ENCODE results near the gene KIAA0319L. TPM values are rescaled to one million over a fixed set of nuclear protein-coding genes. Genes with fewer than 3 reads are reported as not detected.

KIAA0319L gene
- total and polyA plus RNA-seq, 9 donors = 26.7 to 45.9 (median 34.4) TPM

DNA sequence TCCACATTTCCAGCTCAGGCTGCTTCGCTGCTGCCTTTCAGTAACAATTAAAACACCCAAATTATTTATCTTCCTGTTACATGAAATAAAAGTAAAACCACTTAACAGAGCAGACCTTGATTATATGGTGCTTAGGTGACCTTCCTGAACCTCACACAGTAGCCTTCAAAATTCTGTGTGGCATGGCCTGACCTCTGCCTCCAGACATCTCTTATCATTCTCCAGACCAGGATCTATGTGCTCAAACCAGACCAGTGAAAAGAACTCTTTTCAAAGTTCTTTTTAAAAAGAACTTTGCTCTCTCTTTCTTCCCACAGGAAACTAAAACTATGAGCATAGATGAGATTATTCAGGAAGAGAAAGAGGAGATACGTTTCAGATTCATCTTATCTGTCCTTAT is 37.8 kb downstream of the KIAA0319L start:
- H3K27me3 ChIP-seq (ENCODE audit: control insufficient read depth, insufficient read depth, low read length) = no peaks in the 10 kb centered on the region
- no peak overlapping the region for H3K4me3 ChIP-seq (ENCODE audit: low read length)
- H3K9me3 ChIP-seq (replicated peaks; ENCODE audit: control insufficient read depth, low read depth, low read length) = peaks cover 9% of the 10 kb centered on the region
- DNase-seq = no peak
- H3K36me3 ChIP-seq (ENCODE audit: control insufficient read depth, insufficient read depth, low read length) = no peaks in the 10 kb centered on the region
- no peak overlapping the region for H3K27ac ChIP-seq (ENCODE audit: low read length)
- no CpG with 5 or more reads among the region's 2 CpGs for WGBS (ENCODE audit: insufficient coverage)
- H3K4me1 ChIP-seq (ENCODE audit: control insufficient read depth, insufficient read depth, low read length) = no peaks in the 10 kb centered on the region

DNA sequence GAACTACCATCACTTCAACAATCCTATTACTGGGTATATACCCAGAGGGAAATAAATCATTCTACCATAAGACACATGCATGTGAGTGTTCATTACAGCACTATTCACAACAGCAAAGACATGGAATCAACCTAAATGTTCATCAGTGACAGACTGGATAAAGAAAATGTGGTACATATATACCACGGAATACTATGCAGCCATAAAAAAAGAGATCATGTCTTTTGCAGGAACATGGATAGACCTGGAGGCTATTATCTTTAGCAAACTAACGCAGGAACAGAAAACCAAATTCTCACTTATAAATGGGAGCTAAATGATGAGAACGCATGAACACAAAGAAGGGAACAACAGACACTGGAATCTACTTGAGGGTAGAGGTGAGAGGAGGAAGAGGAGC is 39.0 kb downstream of the KIAA0319L start:
- no peaks in the 10 kb centered on the region for H3K36me3 ChIP-seq (ENCODE audit: control insufficient read depth, insufficient read depth, low read length)
- peaks cover 9% of the 10 kb centered on the region for H3K9me3 ChIP-seq (replicated peaks; ENCODE audit: control insufficient read depth, low read depth, low read length)
- H3K4me1 ChIP-seq (ENCODE audit: control insufficient read depth, insufficient read depth, low read length) = no peaks in the 10 kb centered on the region
- no peak overlapping the region for H3K27ac ChIP-seq (ENCODE audit: low read length)
- no CpG with 5 or more reads among the region's 3 CpGs for WGBS (ENCODE audit: insufficient coverage)
- H3K4me3 ChIP-seq (ENCODE audit: low read length) = no peak overlapping the region
- no peak for DNase-seq
- no peaks in the 10 kb centered on the region for H3K27me3 ChIP-seq (ENCODE audit: control insufficient read depth, insufficient read depth, low read length)

- H3K27me3 ChIP-seq (ENCODE audit: control insufficient read depth, insufficient read depth, low read length) = no peaks in the 10 kb centered on the region
- WGBS (ENCODE audit: insufficient coverage) = no CpG with 5 or more reads among the region's 2 CpGs
- H3K4me1 ChIP-seq (ENCODE audit: control insufficient read depth, insufficient read depth, low read length) = no peaks in the 10 kb centered on the region
- H3K4me3 ChIP-seq (ENCODE audit: low read length) = no peak overlapping the region
- H3K27ac ChIP-seq (ENCODE audit: low read length) = no peak overlapping the region
- no peak for DNase-seq
- H3K36me3 ChIP-seq (ENCODE audit: control insufficient read depth, insufficient read depth, low read length) = peaks cover 6% of the 10 kb centered on the region
- H3K9me3 ChIP-seq (replicated peaks; ENCODE audit: control insufficient read depth, low read depth, low read length) = peaks cover under 1% of the 10 kb centered on the region
These were observed 45.9 kb downstream of the KIAA0319L start for GRCh38 chr1:35511305-35511704.

DNA sequence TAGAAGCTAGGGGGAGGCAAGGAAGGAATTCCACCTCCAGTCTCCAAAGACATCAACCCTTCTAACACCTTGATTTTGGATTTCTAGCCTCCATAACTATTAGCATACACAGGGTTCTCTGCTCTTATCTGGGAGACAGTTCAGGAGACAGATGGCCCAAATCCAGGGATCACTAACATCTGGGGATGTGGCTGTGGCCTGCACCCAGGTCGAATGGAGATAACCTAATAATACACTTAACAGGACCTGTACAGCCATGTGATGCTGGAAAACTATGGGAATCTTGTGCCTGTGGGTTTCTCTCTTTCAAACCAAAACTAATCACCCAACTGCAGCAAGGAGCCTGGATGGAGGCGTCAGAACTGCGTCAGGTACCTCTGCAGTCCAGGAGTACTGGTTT is 47.6 kb downstream of the KIAA0319L start:
- no peak overlapping the region for H3K4me3 ChIP-seq (ENCODE audit: low read length)
- no peaks in the 10 kb centered on the region for H3K9me3 ChIP-seq (replicated peaks; ENCODE audit: control insufficient read depth, low read depth, low read length)
- H3K27me3 ChIP-seq (ENCODE audit: control insufficient read depth, insufficient read depth, low read length) = no peaks in the 10 kb centered on the region
- H3K36me3 ChIP-seq (ENCODE audit: control insufficient read depth, insufficient read depth, low read length) = peaks cover 14% of the 10 kb centered on the region
- DNase-seq = no peak
- no CpG with 5 or more reads among the region's 3 CpGs for WGBS (ENCODE audit: insufficient coverage)
- no peak overlapping the region for H3K27ac ChIP-seq (ENCODE audit: low read length)
- no peaks in the 10 kb centered on the region for H3K4me1 ChIP-seq (ENCODE audit: control insufficient read depth, insufficient read depth, low read length)

- Histone ChIP-seq H3K9me3 (replicated peaks; ENCODE audit: control insufficient read depth, low read depth, low read length) (no peaks in the 10 kb centered on the region), H3K27ac (ENCODE audit: low read length) (no peak overlapping the region), H3K36me3 (ENCODE audit: control insufficient read depth, insufficient read depth, low read length) (peaks cover 14% of the 10 kb centered on the region), H3K4me1 (ENCODE audit: control insufficient read depth, insufficient read depth, low read length) (no peaks in the 10 kb centered on the region), H3K4me3 (ENCODE audit: low read length) (no peak overlapping the region), H3K27me3 (ENCODE audit: control insufficient read depth, insufficient read depth, low read length) (no peaks in the 10 kb centered on the region)
- DNase-seq = no peak
These were observed 49.3 kb downstream of the KIAA0319L start for GRCh38 chr1:35507947-35508346.

DNA sequence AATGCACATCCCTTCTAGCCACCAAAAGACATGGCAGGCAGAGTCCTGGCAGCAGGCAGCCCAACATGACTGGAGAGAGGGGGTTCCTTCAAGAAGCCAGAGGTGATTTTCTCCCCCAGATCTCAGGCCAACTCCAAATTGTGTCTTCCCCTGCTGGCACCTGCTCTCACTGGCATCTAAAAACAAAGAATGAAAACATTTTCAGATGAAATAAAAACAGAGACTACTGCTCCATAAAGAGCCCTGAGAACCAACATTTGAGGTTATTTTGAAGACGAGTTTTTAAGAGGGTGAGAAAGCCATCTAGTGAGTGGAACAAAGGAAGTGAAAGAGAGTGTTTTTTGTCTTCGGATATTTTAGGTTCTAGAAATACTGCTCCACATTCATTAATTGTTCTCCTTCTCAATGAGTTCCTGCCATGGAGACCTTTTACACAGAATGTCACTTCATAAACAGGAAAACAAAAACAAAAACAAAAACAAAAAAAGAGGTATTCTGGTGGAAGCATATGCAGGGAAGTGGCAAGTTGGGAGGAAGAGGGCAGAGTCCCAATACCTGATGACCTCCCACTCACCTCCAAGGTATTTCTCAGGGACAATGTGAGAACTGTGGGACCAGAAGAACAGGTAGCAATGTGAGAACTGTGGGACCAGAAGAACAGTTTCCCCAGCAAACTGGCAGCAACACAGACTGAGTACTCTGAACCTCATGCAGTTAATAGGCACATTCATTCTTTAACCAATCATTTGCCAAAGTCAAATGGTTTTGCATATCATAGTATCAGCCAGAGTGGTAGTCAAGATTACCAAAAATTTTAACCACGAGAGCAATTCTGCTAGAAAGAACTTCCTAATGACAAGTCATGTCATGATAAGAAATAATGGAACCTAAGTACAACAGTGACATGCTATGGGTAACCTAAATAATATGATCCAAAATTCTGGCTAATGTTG is 50.0 kb downstream of the KIAA0319L start:
- Histone ChIP-seq H3K4me3 (ENCODE audit: low read length) (no peak overlapping the region), H3K27me3 (ENCODE audit: control insufficient read depth, insufficient read depth, low read length) (no peaks in the 10 kb centered on the region), H3K36me3 (ENCODE audit: control insufficient read depth, insufficient read depth, low read length) (peaks cover 14% of the 10 kb centered on the region), H3K27ac (ENCODE audit: low read length) (no peak overlapping the region), H3K4me1 (ENCODE audit: control insufficient read depth, insufficient read depth, low read length) (no peaks in the 10 kb centered on the region), H3K9me3 (replicated peaks; ENCODE audit: control insufficient read depth, low read depth, low read length) (no peaks in the 10 kb centered on the region)
- no CpG with 5 or more reads among the region's 3 CpGs for WGBS (ENCODE audit: insufficient coverage)
- DNase-seq = no peak

GRCh38 chr1:35505911-35506798 is 51.0 kb downstream of the KIAA0319L start:
- Histone ChIP-seq H3K4me1 (ENCODE audit: control insufficient read depth, insufficient read depth, low read length) (no peaks in the 10 kb centered on the region), H3K9me3 (replicated peaks; ENCODE audit: control insufficient read depth, low read depth, low read length) (no peaks in the 10 kb centered on the region), H3K27ac (ENCODE audit: low read length) (no peak overlapping the region), H3K27me3 (ENCODE audit: control insufficient read depth, insufficient read depth, low read length) (no peaks in the 10 kb centered on the region), H3K36me3 (ENCODE audit: control insufficient read depth, insufficient read depth, low read length) (peaks cover 14% of the 10 kb centered on the region), H3K4me3 (ENCODE audit: low read length) (no peak overlapping the region)
- WGBS (ENCODE audit: insufficient coverage) = 92% methylated on average over 3 of the region's 4 CpGs
- DNase-seq = no peak

DNA sequence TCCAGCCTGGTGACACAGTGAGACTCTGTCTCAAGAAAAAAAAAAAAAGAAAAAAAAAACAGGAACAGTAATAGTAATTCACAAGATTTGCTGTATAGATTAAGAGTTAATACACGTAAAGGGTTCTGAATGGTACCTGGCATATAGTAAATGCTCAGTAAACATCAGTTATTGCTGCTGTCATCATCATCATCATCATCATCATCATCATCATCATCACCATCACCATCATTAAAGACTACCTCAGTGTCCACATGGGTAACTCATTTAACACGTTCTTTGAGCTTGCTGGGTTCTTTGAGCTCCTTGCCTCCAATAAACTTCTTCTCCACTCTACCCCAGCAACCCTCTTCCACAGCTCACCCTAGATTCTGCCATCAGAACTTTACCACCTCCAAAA is 55.0 kb downstream of the KIAA0319L start:
- 100% methylated on average over 1 of the region's 2 CpGs for WGBS (ENCODE audit: insufficient coverage)
- no peak for DNase-seq
- peaks cover 14% of the 10 kb centered on the region for H3K36me3 ChIP-seq (ENCODE audit: control insufficient read depth, insufficient read depth, low read length)
- no peaks in the 10 kb centered on the region for H3K27me3 ChIP-seq (ENCODE audit: control insufficient read depth, insufficient read depth, low read length)
- H3K4me1 ChIP-seq (ENCODE audit: control insufficient read depth, insufficient read depth, low read length) = no peaks in the 10 kb centered on the region
- no peak overlapping the region for H3K4me3 ChIP-seq (ENCODE audit: low read length)
- no peak overlapping the region for H3K27ac ChIP-seq (ENCODE audit: low read length)
- no peaks in the 10 kb centered on the region for H3K9me3 ChIP-seq (replicated peaks; ENCODE audit: control insufficient read depth, low read depth, low read length)

- H3K4me3 ChIP-seq (ENCODE audit: low read length) = no peak overlapping the region
- no peak for DNase-seq
- 67% methylated on average over 1 of the region's 2 CpGs for WGBS (ENCODE audit: insufficient coverage)
- H3K27ac ChIP-seq (ENCODE audit: low read length) = no peak overlapping the region
- H3K27me3 ChIP-seq (ENCODE audit: control insufficient read depth, insufficient read depth, low read length) = no peaks in the 10 kb centered on the region
- no peaks in the 10 kb centered on the region for H3K4me1 ChIP-seq (ENCODE audit: control insufficient read depth, insufficient read depth, low read length)
- H3K9me3 ChIP-seq (replicated peaks; ENCODE audit: control insufficient read depth, low read depth, low read length) = no peaks in the 10 kb centered on the region
- no peaks in the 10 kb centered on the region for H3K36me3 ChIP-seq (ENCODE audit: control insufficient read depth, insufficient read depth, low read length)
These were observed 56.8 kb downstream of the KIAA0319L start for GRCh38 chr1:35500439-35500838.

DNA sequence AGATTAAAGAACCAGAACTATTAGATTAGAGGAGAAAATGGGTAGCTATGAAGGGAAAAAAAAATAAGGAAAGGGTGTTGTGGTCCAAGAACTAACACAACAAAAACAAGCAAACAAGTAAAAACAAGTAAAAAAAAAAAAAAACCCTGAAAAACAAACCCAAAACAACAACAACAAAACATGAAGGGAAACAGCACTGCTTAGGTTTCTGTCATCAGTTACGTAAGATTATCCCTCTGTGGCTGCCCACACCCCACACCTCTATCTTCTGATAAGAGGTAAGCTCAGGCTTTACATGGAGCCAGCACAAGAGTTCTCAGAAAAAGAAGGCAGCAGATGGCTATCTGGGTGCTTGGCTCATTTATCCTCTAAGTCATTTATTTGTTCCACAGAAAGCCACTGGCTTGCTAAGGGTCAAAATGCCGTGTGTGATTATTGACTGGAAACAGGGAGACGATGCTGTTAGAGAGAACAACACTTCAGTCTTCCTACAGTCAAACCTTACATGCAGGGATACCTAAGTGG is 57.5 kb downstream of the KIAA0319L start:
- no peak overlapping the region for H3K4me3 ChIP-seq (ENCODE audit: low read length)
- no peaks in the 10 kb centered on the region for H3K4me1 ChIP-seq (ENCODE audit: control insufficient read depth, insufficient read depth, low read length)
- H3K36me3 ChIP-seq (ENCODE audit: control insufficient read depth, insufficient read depth, low read length) = no peaks in the 10 kb centered on the region
- no peaks in the 10 kb centered on the region for H3K9me3 ChIP-seq (replicated peaks; ENCODE audit: control insufficient read depth, low read depth, low read length)
- no peaks in the 10 kb centered on the region for H3K27me3 ChIP-seq (ENCODE audit: control insufficient read depth, insufficient read depth, low read length)
- WGBS (ENCODE audit: insufficient coverage) = no CpG with 5 or more reads among the region's 3 CpGs
- H3K27ac ChIP-seq (ENCODE audit: low read length) = no peak overlapping the region
- DNase-seq = no peak

Measured in muscle of leg (tissue), 11 donors.